Stimulated activated CD8-positive, alpha-beta memory T cell treated with anti-CD3 and anti-CD28 coated beads, Interleukin-7, amount 100 ng/mL, for 4 hours (primary cell): ENCODE data around the gene ADK.

Experiments
- DNase-seq, 2 donors: peaks; one replicate each; pipeline ENCODE4 v3.0.0-alpha.2; 2020; ENCODE audit warnings: low read depth in 2 of 2

ADK gene

DNA sequence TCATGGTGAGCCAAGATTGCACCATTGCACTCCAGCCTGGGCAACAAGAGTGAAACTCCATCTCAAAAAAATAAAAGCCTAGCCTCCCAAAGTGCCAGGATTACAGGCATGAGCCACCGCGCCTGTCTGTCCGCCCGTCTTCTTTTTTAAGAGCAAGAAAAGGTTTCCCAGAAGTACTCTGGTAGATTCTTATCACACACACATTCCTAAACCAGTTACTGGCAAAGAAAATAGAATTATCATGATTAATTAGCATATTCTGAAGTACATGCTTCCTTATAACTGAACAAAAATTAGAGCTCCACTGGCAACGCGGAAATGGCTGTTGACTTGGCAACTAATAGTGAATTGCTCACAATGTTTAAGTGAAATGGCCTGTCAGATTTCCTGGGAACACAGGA is 87.0 kb downstream of the ADK start:
- no peak for DNase-seq

DNA sequence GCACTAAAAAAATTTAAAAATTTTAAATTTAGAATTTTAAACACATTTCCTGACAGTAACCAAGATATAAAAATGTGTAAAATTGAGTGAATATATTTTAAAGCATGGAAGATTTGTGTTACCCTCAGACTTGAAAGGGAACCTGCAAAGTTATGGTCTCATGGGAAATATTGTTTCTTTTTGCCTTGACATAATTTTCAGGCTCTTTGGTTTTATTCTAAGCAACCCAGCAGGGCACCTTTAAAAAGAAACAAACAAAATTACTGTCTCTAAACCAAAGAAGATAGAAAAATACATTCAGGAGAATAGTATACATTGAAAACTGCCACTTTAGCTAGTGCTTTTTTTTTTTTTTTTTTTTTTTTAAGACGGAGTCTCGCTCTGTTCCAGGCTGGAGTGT is 87.5 kb downstream of the ADK start:
- DNase-seq, result no peak

DNA sequence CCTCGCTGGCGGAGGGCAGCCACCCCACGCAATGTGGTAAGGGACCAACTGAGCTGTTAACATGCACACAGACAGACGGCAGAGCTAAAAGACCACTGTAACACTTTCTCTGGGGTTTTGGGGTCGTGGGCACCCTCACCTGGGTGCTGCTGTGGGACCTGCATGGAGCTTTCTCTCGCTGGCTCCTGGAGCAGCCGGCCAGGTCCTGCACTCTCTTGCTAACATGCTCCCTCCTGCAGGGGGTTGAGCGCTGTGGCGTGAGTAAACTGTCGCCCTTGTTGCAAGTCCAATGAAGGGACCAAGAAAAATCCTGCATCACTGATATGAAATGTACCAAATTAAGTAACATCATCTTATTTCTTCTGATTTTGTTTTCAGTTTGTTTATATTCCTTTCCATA is 92.0 kb downstream of the ADK start:
- DNase-seq, result no peak

DNA sequence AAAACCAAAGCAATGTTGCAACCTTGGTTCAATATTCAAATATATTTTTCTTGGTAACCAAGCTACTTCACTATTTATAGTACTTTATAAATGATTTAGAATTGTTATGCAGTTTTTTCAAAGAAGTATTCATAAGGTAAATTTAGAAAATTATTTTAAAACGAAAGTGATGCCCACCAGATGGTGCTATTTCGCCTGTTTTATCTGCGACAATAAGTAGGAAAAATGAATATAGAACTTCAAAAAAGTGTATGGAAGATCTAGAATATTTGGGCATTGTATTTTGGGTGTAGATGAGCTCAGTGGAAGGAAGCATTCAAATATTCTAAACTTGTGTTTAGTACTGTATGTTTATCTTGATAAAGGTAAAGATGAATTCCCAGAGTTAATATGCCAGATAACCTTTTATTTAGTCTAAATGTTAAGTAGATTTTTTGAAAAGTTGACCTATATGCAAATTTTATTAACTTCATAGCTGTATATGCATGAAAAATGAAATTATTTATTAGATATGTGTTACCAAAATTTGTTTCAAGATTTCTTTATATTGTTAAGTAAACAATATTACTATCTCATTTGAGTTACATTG is 93.2 kb downstream of the ADK start:
- no peak for DNase-seq

DNA sequence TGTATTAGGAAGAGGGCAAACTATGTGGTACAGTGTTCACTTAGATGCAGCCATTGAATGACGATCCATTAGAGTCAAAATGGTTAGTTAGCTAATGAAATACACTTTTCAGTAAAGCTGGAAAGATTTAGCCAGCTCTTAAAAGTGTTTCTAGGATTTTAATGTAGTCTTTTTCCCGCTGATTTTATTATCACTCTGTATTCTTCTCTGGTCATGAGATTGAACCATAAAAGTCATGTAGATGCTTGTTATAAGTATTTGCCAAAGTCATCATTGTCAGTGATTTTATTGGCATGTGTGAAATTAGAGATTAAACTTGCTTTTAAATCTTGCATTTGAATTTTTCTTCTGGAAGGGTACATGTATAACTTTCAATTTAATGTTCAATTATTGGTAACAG is 93.8 kb downstream of the ADK start:
- DNase-seq, result no peak

DNA sequence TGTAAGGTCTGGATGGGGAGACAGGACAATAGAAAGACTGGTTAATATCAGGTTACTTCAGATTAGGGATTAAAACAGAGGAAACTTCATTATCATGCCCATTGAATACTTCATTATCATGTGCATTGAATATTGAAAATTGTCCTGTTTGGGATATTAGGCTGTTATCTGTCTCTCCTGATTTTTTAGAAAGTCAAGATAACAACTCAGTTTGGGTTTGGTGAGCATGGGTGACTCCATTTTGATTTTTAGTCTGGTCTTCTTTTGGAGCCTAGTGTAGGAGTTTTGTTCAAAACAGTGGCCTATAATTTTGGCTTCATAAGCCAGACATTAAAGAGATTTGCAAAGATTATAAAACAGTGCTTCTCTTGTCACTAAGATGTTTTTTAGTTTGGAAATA is 95.5 kb downstream of the ADK start:
- no peak for DNase-seq

GRCh38 chr10:74249865-74250264 is 98.8 kb downstream of the ADK start:
- no peak for DNase-seq

DNA sequence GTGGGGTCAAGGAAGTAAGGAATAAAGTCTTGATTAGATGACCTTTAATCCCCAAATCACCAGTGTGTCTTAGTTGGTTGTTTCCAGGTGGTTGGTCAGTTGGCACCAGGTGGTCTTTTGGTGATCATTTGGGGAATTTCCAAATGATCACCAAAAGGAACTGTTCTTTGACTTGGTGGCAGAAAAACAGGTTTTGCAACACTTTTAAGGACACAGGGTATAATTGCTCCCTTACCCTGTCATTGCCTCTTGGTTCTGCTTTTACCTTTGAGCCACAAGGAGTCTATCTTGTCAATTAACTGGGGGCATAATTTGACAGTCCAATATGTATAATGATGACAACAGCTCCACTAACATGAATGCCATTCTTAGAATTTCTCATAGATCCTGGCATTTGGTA is 104.2 kb downstream of the ADK start:
- no peak for DNase-seq

DNA sequence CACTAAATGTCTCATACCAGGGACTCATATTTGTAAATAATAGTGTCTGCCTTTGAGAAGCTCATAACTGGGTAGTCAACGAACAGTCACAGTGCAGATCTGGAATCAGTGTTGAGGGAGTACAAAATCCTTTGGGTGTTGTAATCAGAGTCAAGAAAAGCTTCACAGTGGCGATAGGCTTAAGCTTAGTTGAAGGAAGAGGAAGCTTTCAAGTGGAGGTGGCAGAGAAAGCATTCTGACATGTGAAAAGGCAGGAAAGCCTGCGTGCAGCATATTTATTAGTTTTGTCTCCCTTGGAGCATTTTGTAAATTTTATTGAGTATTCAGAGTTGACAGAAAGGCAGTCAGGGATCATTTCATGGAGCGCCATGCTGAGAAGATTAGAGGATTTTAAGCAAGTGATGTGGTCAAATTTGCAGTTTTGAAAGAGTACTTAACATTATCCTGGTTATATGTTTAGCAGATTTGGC is 104.9 kb downstream of the ADK start:
- DNase-seq, result no peak

DNA sequence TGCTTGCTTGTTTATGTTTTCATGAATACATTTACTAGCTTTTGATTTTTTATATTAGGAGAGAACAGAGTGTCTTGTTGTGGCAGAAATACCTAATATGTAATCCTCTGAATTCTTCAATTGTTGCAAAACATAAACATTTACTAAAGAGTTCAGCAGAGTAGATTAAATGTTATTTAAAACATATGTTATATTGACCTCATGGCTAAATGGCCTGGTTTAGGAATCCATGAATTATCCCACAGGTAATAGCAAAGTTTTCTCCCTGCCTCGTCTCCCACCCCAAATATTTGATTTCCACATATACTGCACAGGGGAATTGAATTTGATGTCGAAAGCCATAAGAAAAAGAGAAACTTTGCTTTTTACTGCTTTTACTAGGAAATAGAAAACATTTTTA is 111.8 kb downstream of the ADK start:
- no peak for DNase-seq

DNA sequence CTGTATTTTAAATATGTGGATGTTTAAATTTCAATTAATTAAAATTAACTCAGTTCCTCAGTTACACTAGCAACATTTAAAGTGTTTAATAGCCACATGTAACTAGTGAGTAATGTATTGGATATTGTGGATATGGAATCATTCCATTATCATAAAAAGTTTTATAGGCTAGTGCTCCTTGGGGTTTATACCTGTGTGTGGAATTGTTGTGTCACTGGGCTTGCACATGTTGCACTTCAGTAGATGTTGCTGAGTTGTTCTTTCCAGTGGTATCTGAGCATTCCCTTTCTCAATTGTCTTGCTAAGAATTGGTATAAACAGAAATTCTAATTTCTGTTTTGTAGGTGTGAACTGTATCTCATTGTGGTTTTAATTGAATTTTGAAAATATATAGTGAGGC is 113.0 kb downstream of the ADK start:
- no peak for DNase-seq

GRCh38 chr10:74272288-74272687 is 121.3 kb downstream of the ADK start:
- no peak for DNase-seq

- no peak for DNase-seq
Observed at GRCh38 chr10:74275755-74276290, 124.8 kb downstream of the ADK start.

DNA sequence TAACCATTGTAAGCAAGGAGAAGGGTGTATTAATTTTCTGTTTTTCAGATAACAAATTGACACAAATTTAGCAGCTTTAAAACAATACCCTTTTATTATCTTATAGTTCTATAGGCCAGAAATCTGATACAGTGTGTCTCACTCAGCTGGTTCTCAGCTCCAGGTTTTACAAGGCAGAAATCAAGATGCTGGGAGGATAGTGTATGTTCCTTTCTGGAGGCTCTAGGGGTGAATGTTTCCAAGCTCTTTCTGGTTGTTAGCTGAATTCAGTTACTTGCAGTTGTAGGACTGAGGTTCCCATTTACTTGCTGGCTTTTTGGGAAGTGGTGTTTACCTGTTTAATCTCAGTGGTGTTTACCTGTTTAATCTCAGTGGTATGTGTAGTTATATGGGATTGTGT is 125.4 kb downstream of the ADK start:
- no peak for DNase-seq

GRCh38 chr10:74282151-74282847 is 131.3 kb downstream of the ADK start:
- DNase-seq, result no peak

- no peak for DNase-seq
Observed at GRCh38 chr10:74282848-74283210, 131.8 kb downstream of the ADK start.

GRCh38 chr10:74289188-74289587 is 138.2 kb downstream of the ADK start:
- DNase-seq, result no peak

DNA sequence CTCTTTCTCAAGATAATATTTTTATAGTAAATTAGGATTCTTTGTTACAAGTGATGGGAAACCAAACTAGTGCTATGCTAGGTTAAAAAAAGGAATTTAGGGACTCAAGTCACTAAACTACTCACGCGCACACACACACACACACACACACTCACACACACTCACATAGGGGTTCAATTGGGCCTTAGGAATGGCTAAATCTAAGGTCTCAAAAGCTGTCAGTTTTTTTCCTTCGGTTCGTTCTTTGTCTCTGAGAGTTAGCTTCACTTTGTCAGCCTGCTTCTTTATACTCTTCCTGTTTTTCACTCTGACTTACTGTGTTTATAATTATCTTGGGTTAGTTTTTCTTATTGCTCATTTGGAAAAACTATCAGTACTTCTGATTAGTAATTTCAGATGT is 138.9 kb downstream of the ADK start:
- no peak for DNase-seq

- DNase-seq, result no peak
Observed at GRCh38 chr10:74290708-74291107, 139.7 kb downstream of the ADK start.

DNA sequence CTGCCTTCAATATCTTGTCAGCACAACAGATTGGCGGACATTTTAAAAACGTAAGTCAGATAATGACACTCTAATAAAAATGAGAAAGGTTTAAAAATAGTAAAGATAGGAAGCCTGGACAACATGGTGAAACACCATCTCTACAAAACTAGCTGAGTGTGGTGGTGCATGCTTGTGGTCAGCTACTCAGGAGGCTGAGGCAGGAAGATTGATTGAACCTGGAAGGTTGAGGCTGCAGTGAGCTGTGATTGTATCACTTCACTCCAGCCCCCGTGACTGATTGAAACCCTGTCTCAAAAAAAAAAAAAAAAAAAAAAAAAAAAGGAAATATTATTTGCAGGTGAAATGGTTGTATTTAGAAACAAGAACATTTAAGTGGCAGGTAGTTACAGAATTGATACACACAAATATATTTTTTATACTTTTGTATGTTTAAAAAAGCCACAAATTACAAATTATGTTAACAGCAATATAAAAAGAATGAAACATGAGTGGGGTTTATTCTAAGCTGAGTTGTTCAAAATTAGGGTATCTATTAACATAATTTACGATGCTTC is 141.9 kb downstream of the ADK start:
- DNase-seq, result no peak

- DNase-seq, result no peak
Observed at GRCh38 chr10:74293686-74294371, 142.8 kb downstream of the ADK start.

DNA sequence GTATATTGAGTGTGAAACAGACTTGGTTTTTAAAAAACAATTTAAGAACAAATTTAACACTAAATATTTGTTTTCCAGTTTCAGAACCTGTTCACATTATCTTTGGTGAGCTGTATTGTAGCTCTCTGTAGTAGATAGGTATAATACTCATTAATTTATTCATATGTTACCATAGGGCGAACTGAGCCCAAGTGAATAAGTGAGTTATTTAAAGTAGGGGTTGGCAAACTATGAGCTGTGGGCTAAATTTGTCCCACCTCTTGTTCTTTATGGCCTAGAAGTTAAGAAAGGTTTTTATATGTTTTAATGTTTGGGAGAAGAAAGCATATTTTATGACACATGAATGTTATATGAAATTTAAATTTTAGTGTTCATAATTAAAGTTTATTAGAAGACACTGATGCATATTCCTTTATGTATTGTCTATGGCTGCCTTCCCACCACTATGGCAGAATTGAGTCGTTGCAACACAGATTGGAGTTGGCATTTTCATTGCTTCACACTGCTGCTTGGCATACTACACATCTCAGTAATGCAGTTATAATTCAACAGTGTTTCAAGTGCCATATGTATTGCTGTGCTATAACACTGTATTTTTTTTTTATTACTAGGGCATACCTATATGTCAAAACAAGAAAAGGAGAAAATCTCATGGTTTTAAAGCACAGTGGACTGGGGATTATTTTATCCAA is 146.5 kb downstream of the ADK start:
- no peak for DNase-seq
